ENCODE data around the gene TFB2M. TPM values are rescaled to one million over a fixed set of nuclear protein-coding genes. Genes with fewer than 3 reads are reported as not detected.

TFB2M gene
- total RNA-seq, 1 donor from 2014 or later = 17.3 TPM

DNA sequence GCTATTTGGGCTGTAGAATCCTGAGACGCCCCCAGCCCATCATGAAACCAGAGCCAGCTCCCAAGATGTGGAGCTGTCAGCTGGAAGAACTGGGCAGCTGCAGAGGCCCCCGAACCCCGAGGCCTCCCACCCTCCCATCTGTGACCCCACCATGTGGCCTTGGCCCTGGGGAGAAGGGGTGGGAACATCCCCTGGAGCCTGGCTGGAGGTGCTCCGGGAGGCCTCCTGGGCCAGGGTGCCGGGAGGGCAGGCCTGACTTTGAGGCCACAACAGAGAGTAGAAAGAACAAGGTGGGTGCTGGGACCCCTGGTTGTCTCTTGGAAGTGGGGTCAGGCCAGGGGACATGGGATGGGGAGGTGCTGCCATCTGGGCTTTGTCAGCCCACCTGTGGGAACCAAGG, 53.0 kb downstream of the TFB2M start:
- H3K4me2 ChIP-seq (ENCODE audit: low read length) = no peak overlapping the region
- H3K4me3 Mint-ChIP-seq (ENCODE audit: unreplicated experiment) = no peak overlapping the region
- DNase-seq (ENCODE audit: low read depth) = no peak

DNA sequence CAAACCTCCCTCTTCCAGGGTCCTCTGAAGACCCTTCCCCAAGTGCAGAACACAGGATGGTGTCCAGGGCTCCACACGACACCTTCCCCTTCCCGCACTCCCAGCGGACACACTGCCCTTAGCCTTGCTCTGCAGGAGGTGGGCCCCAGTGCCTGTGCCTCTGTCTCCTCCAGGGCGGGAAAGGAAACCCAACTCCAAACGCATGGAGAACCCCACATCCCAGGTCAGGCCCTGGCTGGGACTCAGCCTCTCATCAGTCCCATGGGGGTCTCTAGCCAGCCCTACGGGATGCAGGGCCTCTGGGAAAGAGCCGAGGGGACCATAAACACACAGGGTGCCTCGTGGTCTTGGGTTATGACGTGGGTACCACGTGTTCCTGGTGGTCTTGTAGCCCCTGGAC, 53.4 kb downstream of the TFB2M start:
- no peak overlapping the region for H3K27ac Mint-ChIP-seq (ENCODE audit: unreplicated experiment)
- H3K27ac ChIP-seq (ENCODE audit: low read depth, low read length) = no peak overlapping the region
- H3K4me1 Mint-ChIP-seq (ENCODE audit: low read depth, unreplicated experiment) = no peaks in the 10 kb centered on the region
- no peak overlapping the region for H3K4me3 ChIP-seq (ENCODE audit: insufficient read depth, low read depth, low read length)
- H3K4me3 Mint-ChIP-seq (ENCODE audit: unreplicated experiment) = no peak overlapping the region
- no peaks in the 10 kb centered on the region for H4K20me1 ChIP-seq (ENCODE audit: insufficient read depth, low read length)
- H2AFZ ChIP-seq (ENCODE audit: low read depth, low read length) = no peak overlapping the region
- no peaks in the 10 kb centered on the region for H3K79me2 ChIP-seq (ENCODE audit: insufficient read depth, low read length)
- no peak for FAIRE-seq
- no peak overlapping the region for H3K9ac ChIP-seq (ENCODE audit: low read length)
- H3K9me3 ChIP-seq (ENCODE audit: insufficient read depth, low read depth, low read length) = peaks cover 28% of the 10 kb centered on the region
- peaks cover 2% of the 10 kb centered on the region for H3K27me3 Mint-ChIP-seq (ENCODE audit: low read depth, unreplicated experiment)
- no peak overlapping the region for H3K4me2 ChIP-seq (ENCODE audit: low read length)
- H3K27me3 ChIP-seq (ENCODE audit: insufficient read depth, low read length) = no peaks in the 10 kb centered on the region
- TF ChIP-seq, protein P1, sequence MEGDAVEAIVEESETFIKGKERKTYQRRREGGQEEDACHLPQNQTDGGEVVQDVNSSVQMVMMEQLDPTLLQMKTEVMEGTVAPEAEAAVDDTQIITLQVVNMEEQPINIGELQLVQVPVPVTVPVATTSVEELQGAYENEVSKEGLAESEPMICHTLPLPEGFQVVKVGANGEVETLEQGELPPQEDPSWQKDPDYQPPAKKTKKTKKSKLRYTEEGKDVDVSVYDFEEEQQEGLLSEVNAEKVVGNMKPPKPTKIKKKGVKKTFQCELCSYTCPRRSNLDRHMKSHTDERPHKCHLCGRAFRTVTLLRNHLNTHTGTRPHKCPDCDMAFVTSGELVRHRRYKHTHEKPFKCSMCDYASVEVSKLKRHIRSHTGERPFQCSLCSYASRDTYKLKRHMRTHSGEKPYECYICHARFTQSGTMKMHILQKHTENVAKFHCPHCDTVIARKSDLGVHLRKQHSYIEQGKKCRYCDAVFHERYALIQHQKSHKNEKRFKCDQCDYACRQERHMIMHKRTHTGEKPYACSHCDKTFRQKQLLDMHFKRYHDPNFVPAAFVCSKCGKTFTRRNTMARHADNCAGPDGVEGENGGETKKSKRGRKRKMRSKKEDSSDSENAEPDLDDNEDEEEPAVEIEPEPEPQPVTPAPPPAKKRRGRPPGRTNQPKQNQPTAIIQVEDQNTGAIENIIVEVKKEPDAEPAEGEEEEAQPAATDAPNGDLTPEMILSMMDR (IDR thresholded peaks at IDR 0.05; ENCODE audit: insufficient read depth, low read depth, low read length) = no peak
- no peak for TF ChIP-seq EZH2 (IDR thresholded peaks at IDR 0.05; ENCODE audit: insufficient read depth, low read length)
- H3K9me3 Mint-ChIP-seq (ENCODE audit: unreplicated experiment) = peaks cover 23% of the 10 kb centered on the region
- DNase-seq (ENCODE audit: low read depth) = no peak
- H3K36me3 ChIP-seq (ENCODE audit: insufficient read depth, low read length) = no peaks in the 10 kb centered on the region
- H3K36me3 Mint-ChIP-seq (ENCODE audit: low read depth, unreplicated experiment) = peaks cover 1% of the 10 kb centered on the region
- H3K4me1 ChIP-seq (ENCODE audit: insufficient read depth, low read length) = no peaks in the 10 kb centered on the region

More for the DNA sequence above, 53.0 kb downstream of the TFB2M start:
- FAIRE-seq = no peak
- TF ChIP-seq EZH2 (IDR thresholded peaks at IDR 0.05; ENCODE audit: insufficient read depth, low read length) = no peak
- TF ChIP-seq, protein P1 (IDR thresholded peaks at IDR 0.05; ENCODE audit: insufficient read depth, low read depth, low read length) = no peak
- no peaks in the 10 kb centered on the region for H3K27me3 ChIP-seq (ENCODE audit: insufficient read depth, low read length)
- no peak overlapping the region for H3K4me3 ChIP-seq (ENCODE audit: insufficient read depth, low read depth, low read length)
- no peaks in the 10 kb centered on the region for H3K79me2 ChIP-seq (ENCODE audit: insufficient read depth, low read length)
- H3K9ac ChIP-seq (ENCODE audit: low read length) = no peak overlapping the region
- H3K9me3 ChIP-seq (ENCODE audit: insufficient read depth, low read depth, low read length) = peaks cover 32% of the 10 kb centered on the region
- H3K27ac Mint-ChIP-seq (ENCODE audit: unreplicated experiment) = no peak overlapping the region
- H3K36me3 Mint-ChIP-seq (ENCODE audit: low read depth, unreplicated experiment) = peaks cover 1% of the 10 kb centered on the region
- no peak overlapping the region for H3K27ac ChIP-seq (ENCODE audit: low read depth, low read length)
- no peak overlapping the region for H2AFZ ChIP-seq (ENCODE audit: low read depth, low read length)
- no peaks in the 10 kb centered on the region for H3K36me3 ChIP-seq (ENCODE audit: insufficient read depth, low read length)
- H3K27me3 Mint-ChIP-seq (ENCODE audit: low read depth, unreplicated experiment) = peaks cover 2% of the 10 kb centered on the region
- no peaks in the 10 kb centered on the region for H3K4me1 ChIP-seq (ENCODE audit: insufficient read depth, low read length)
- no peaks in the 10 kb centered on the region for H4K20me1 ChIP-seq (ENCODE audit: insufficient read depth, low read length)
- no peaks in the 10 kb centered on the region for H3K4me1 Mint-ChIP-seq (ENCODE audit: low read depth, unreplicated experiment)
- H3K9me3 Mint-ChIP-seq (ENCODE audit: unreplicated experiment) = peaks cover 24% of the 10 kb centered on the region

DNA sequence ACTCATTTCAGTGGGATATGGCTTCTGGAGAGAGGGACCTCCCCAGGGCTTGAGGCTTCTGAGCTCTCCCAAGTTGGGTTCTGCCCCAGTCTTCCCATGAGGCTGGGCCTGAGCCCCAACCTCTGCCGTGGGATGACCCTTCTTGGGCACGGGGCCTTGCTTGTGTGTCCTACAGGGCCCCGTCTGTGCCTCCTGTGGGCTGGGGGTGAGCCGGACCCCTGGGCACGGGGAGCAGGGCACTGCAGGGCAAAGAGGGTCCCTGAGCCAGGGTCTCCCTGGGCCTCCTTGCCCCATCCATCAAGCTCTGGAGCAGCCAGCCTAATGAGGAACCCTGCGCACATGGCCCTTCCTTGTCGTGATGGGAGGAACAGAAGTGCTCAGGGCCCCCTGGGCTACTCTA, 53.8 kb downstream of the TFB2M start:
- Histone ChIP-seq H3K27ac (ENCODE audit: low read depth, low read length) (no peak overlapping the region), H3K4me3 (ENCODE audit: insufficient read depth, low read depth, low read length) (no peak overlapping the region), H3K4me1 (ENCODE audit: insufficient read depth, low read length) (peaks cover 3% of the 10 kb centered on the region), H3K9ac (ENCODE audit: low read length) (no peak overlapping the region), H2AFZ (ENCODE audit: low read depth, low read length) (no peak overlapping the region), H3K27me3 (ENCODE audit: insufficient read depth, low read length) (no peaks in the 10 kb centered on the region), H3K9me3 (ENCODE audit: insufficient read depth, low read depth, low read length) (peaks cover 24% of the 10 kb centered on the region), H3K79me2 (ENCODE audit: insufficient read depth, low read length) (no peaks in the 10 kb centered on the region), H3K4me2 (ENCODE audit: low read length) (no peak overlapping the region), H4K20me1 (ENCODE audit: insufficient read depth, low read length) (no peaks in the 10 kb centered on the region), H3K36me3 (ENCODE audit: insufficient read depth, low read length) (no peaks in the 10 kb centered on the region)
- no peak overlapping the region for H3K4me3 Mint-ChIP-seq (ENCODE audit: unreplicated experiment)
- H3K27me3 Mint-ChIP-seq (ENCODE audit: low read depth, unreplicated experiment) = peaks cover 2% of the 10 kb centered on the region
- H3K4me1 Mint-ChIP-seq (ENCODE audit: low read depth, unreplicated experiment) = no peaks in the 10 kb centered on the region
- H3K27ac Mint-ChIP-seq (ENCODE audit: unreplicated experiment) = no peak overlapping the region
- TF ChIP-seq, protein P1 (IDR thresholded peaks at IDR 0.05; ENCODE audit: insufficient read depth, low read depth, low read length) = no peak
- TF ChIP-seq EZH2 (IDR thresholded peaks at IDR 0.05; ENCODE audit: insufficient read depth, low read length) = no peak
- H3K9me3 Mint-ChIP-seq (ENCODE audit: unreplicated experiment) = peaks cover 22% of the 10 kb centered on the region
- DNase-seq (ENCODE audit: low read depth) (no peak), FAIRE-seq (no peak)
- H3K36me3 Mint-ChIP-seq (ENCODE audit: low read depth, unreplicated experiment) = peaks cover 1% of the 10 kb centered on the region
